GM10266 (cell line): ENCODE measurements around the gene PRR12.

Experiments
- DNase-seq: peaks from one replicate; pipeline ENCODE4 v3.0.0; 2012; ENCODE audit errors: extremely low spot score
- TF ChIP-seq, protein P1 (sequence below): IDR thresholded peaks from 2 replicates; pipeline ENCODE4 v1.5.1; 2012; ENCODE audit warnings: mild to moderate bottlenecking, low read depth; ENCODE audit not compliant: control insufficient read depth, insufficient read depth; ENCODE audit errors: missing control alignments

PRR12 gene

DNA sequence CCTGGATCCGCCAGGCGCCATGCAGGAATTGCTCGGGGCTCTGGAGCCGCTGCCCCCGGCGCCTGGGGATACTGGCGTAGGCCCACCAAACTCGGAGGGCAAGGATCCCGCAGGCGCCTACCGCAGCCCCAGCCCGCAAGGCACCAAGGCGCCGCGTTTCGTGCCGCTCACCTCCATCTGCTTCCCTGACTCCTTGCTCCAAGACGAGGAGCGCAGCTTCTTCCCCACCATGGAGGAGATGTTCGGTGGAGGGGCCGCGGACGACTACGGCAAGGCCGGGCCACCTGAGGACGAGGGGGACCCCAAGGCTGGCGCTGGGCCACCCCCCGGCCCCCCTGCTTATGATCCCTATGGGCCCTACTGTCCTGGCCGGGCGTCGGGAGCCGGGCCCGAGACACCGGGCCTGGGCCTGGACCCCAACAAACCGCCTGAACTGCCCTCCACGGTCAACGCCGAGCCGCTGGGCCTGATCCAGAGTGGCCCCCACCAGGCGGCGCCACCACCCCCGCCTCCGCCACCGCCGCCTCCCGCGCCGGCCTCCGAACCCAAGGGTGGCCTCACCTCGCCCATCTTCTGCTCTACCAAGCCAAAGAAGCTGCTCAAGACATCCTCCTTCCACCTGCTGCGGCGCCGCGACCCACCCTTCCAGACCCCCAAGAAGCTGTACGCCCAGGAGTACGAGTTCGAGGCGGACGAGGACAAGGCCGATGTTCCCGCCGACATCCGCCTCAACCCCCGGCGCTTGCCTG is 6.1 kb downstream of the PRR12 start:
- TF ChIP-seq, protein P1, sequence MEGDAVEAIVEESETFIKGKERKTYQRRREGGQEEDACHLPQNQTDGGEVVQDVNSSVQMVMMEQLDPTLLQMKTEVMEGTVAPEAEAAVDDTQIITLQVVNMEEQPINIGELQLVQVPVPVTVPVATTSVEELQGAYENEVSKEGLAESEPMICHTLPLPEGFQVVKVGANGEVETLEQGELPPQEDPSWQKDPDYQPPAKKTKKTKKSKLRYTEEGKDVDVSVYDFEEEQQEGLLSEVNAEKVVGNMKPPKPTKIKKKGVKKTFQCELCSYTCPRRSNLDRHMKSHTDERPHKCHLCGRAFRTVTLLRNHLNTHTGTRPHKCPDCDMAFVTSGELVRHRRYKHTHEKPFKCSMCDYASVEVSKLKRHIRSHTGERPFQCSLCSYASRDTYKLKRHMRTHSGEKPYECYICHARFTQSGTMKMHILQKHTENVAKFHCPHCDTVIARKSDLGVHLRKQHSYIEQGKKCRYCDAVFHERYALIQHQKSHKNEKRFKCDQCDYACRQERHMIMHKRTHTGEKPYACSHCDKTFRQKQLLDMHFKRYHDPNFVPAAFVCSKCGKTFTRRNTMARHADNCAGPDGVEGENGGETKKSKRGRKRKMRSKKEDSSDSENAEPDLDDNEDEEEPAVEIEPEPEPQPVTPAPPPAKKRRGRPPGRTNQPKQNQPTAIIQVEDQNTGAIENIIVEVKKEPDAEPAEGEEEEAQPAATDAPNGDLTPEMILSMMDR, result no peak
- peak; percentile 25 for DNase-seq

DNA sequence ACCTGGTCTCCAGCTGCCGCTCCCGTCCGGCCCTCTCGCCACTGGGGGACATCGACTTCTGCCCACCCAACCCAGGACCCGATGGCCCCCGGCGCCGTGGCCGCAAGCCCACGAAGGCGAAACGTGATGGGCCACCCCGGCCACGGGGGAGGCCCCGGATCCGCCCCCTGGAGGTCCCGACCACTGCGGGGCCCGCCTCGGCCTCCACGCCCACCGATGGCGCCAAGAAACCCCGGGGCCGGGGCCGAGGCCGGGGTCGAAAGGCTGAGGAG is 6.7 kb downstream of the PRR12 start:
- no peak for DNase-seq

DNA sequence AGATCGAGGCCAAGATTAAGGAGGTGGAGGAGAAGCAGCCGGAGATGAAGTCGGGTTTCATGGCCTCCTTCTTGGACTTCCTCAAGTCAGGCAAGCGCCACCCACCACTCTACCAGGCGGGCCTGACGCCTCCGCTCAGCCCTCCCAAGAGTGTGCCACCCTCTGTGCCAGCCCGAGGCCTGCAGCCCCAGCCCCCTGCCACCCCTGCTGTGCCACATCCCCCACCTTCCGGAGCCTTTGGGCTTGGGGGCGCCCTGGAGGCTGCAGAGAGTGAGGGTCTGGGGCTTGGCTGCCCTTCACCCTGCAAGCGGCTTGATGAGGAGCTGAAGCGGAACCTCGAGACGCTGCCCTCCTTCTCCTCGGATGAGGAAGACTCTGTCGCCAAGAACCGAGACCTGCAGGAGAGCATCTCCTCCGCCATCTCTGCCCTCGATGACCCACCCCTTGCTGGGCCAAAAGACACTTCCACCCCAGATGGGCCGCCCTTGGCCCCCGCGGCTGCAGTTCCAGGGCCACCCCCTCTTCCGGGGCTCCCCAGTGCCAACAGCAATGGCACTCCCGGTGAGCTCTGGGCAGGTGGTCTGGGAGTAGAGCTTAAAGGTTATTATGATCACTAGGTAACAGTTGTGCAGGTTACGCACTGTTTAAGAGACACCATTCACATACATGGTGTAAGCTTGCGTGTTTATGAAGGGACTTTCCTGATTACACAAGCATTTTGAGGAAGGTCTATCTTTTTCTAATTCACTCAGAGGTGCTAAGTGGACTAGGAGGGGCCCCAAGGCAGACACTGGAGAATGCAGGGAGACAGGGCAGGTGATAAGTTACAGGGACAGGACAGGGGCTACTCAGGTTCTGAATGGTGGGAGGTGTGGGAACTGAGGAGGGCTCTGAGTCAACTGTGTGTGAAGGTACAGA is 8.7 kb downstream of the PRR12 start:
- DNase-seq, result peak; percentile 47
- TF ChIP-seq, protein P1, result no peak

More for the DNA sequence above, 6.7 kb downstream of the PRR12 start:
- TF ChIP-seq, protein P1, result no peak

DNA sequence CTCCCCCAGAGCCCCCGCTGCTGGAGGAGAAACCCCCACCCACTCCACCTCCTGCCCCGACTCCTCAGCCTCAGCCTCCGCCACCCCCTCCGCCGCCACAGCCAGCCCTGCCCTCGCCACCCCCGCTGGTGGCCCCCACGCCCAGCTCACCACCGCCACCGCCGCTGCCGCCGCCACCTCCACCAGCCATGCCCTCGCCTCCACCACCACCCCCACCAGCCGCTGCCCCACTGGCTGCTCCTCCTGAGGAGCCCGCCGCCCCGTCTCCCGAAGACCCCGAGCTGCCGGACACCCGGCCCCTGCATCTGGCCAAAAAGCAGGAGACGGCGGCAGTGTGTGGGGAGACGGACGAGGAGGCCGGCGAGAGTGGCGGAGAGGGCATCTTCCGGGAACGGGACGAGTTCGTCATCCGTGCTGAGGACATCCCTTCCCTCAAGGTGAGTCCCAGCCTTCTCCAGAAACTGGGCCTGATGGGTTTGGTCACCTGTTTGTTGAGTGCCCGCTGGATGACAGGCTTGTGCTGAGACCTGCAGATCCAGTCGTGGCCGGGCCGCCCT is 10.6 kb downstream of the PRR12 start:
- no peak for DNase-seq
- TF ChIP-seq, protein P1, result no peak

DNA sequence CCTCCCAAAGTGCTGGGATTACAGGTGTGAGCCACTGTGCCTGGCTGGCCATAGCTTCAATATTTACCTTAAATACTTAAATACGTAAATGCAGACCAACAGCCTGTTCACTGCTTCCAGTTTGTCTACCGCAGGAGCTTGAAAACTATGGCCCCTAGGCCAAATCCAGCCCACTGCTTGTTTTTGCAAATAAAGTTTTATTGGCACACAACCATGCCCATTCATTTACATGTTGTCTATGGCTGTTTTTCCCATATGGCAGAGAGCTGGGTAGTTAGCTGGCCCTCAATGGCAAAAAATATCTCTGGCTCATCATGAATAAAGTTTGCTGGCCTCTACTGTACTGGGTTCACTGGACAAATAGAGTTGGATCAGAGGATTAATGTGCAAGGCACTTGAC is 11.8 kb downstream of the PRR12 start:
- no peak for DNase-seq
- TF ChIP-seq, protein P1, result no peak

DNA sequence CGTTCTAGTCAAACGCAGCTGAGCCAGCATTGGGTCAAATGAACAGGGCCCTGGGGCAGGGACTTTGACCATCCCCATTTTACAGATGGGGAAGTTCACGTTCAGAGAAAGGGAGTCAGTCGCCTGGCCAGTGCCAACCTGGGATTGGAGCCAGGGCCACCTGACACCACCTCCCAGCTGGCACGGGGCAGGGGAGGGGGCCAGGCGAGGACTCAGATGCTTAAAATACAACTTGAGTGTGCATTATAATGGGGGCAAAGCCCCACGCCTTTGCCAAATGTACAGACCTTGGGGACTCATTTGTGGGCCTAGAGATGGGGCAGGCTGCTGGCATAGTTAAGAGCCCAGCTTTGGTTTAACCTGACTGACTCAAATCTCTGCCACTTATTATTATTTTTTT is 14.6 kb downstream of the PRR12 start:
- TF ChIP-seq, protein P1, result no peak
- DNase-seq, result no peak
